ENCODE results near the gene CASTOR2.

Gene CASTOR2

GRCh38 chr7:75049817-75050216 lies 85.3 kb downstream of the CASTOR2 start:
- H3K36me3 ChIP-seq (ENCODE audit: insufficient read depth, low read length) = peaks cover 43% of the 10 kb centered on the region
- no peaks in the 10 kb centered on the region for H3K27me3 ChIP-seq (ENCODE audit: insufficient read depth, low read length, poor library complexity, severe bottlenecking)
- TF ChIP-seq, protein P1, sequence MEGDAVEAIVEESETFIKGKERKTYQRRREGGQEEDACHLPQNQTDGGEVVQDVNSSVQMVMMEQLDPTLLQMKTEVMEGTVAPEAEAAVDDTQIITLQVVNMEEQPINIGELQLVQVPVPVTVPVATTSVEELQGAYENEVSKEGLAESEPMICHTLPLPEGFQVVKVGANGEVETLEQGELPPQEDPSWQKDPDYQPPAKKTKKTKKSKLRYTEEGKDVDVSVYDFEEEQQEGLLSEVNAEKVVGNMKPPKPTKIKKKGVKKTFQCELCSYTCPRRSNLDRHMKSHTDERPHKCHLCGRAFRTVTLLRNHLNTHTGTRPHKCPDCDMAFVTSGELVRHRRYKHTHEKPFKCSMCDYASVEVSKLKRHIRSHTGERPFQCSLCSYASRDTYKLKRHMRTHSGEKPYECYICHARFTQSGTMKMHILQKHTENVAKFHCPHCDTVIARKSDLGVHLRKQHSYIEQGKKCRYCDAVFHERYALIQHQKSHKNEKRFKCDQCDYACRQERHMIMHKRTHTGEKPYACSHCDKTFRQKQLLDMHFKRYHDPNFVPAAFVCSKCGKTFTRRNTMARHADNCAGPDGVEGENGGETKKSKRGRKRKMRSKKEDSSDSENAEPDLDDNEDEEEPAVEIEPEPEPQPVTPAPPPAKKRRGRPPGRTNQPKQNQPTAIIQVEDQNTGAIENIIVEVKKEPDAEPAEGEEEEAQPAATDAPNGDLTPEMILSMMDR (conservative IDR thresholded peaks at IDR 0.05; ENCODE audit: low read length) = no peak
- TF ChIP-seq EZH2phosphoT487 (IDR thresholded peaks at IDR 0.05; ENCODE audit: borderline replicate concordance) = no peak
- H2AFZ ChIP-seq (ENCODE audit: low read length) = no peak overlapping the region
- no peaks in the 10 kb centered on the region for H3K9me3 ChIP-seq (ENCODE audit: insufficient read depth, low read depth, low read length)
- no peak overlapping the region for H3K4me2 ChIP-seq (ENCODE audit: low read depth, low read length, poor library complexity, severe bottlenecking)
- no peak overlapping the region for H3K9ac ChIP-seq (ENCODE audit: low read depth, low read length, poor library complexity, severe bottlenecking)
- H4K20me1 ChIP-seq (ENCODE audit: insufficient read depth, low read length, poor library complexity, severe bottlenecking) = no peaks in the 10 kb centered on the region
- H3K9me2 ChIP-seq (replicated peaks; ENCODE audit: low read depth, low read length) = no peaks in the 10 kb centered on the region
- H3F3A ChIP-seq (ENCODE audit: low read depth) = no peaks in the 10 kb centered on the region
- no peaks in the 10 kb centered on the region for H3K79me2 ChIP-seq (ENCODE audit: insufficient read depth, low read length)
- H3K4me1 ChIP-seq (ENCODE audit: insufficient read depth, low read length, poor library complexity, severe bottlenecking) = no peaks in the 10 kb centered on the region
- no peak overlapping the region for H3K4me3 ChIP-seq (ENCODE audit: low read length, poor library complexity, severe bottlenecking)

DNA sequence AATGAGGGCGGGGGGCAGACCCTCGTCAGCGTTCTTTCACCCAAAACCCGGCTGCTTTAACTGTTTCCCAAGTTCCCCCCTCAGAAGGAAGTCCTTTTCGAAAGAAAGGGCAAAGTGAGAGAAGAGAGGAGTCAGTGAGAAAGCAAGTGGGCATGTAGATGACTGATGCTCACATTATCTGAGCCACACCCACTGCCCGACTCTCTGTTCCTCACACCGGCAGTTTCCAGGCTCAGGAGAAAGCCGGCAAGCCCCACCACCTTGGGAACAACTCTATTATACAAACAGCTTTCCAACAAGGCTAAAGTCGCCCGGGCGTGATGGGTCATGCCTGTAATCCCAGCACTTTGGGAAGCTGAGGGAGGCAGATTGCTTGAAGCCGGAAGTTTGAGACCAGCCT lies 86.0 kb downstream of the CASTOR2 start:
- no peaks in the 10 kb centered on the region for H3F3A ChIP-seq (ENCODE audit: low read depth)
- no peak overlapping the region for H2AFZ ChIP-seq (ENCODE audit: low read length)
- H3K27me3 ChIP-seq (ENCODE audit: insufficient read depth, low read length, poor library complexity, severe bottlenecking) = no peaks in the 10 kb centered on the region
- H3K4me2 ChIP-seq (ENCODE audit: low read depth, low read length, poor library complexity, severe bottlenecking) = no peak overlapping the region
- no peaks in the 10 kb centered on the region for H3K4me1 ChIP-seq (ENCODE audit: insufficient read depth, low read length, poor library complexity, severe bottlenecking)
- peaks cover 50% of the 10 kb centered on the region for H3K36me3 ChIP-seq (ENCODE audit: insufficient read depth, low read length)
- TF ChIP-seq EZH2phosphoT487 (IDR thresholded peaks at IDR 0.05; ENCODE audit: borderline replicate concordance) = no peak
- TF ChIP-seq, protein P1 (conservative IDR thresholded peaks at IDR 0.05; ENCODE audit: low read length) = no peak
- no peak overlapping the region for H3K4me3 ChIP-seq (ENCODE audit: low read length, poor library complexity, severe bottlenecking)
- H3K79me2 ChIP-seq (ENCODE audit: insufficient read depth, low read length) = no peaks in the 10 kb centered on the region
- no peaks in the 10 kb centered on the region for H3K9me3 ChIP-seq (ENCODE audit: insufficient read depth, low read depth, low read length)
- no peak overlapping the region for H3K9ac ChIP-seq (ENCODE audit: low read depth, low read length, poor library complexity, severe bottlenecking)
- H3K9me2 ChIP-seq (replicated peaks; ENCODE audit: low read depth, low read length) = no peaks in the 10 kb centered on the region
- H4K20me1 ChIP-seq (ENCODE audit: insufficient read depth, low read length, poor library complexity, severe bottlenecking) = no peaks in the 10 kb centered on the region

DNA sequence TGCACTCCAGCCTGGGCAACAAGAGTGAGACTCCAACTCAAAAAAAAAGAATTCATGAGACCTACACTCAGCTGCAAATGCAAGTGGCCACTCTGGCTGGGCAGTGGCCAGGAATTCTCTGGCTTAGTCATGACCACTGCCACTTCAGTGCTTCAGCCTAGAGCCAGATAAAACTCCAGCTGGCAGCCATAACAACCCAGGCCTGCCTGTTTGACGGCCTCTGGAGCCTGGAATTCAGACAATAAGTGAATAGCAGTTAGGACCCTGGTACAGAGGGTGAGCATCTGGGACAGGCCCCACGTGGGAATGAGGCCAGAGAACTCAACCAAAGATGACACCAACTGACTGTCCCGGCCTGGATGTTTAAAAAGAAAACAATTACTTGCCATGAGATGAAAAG lies 90.2 kb downstream of the CASTOR2 start:
- Histone ChIP-seq H3F3A (ENCODE audit: low read depth) (no peaks in the 10 kb centered on the region), H3K36me3 (ENCODE audit: insufficient read depth, low read length) (peaks cover 74% of the 10 kb centered on the region), H3K9me3 (ENCODE audit: insufficient read depth, low read depth, low read length) (no peaks in the 10 kb centered on the region), H3K9me2 (replicated peaks; ENCODE audit: low read depth, low read length) (no peaks in the 10 kb centered on the region), H3K4me2 (ENCODE audit: low read depth, low read length, poor library complexity, severe bottlenecking) (no peak overlapping the region), H2AFZ (ENCODE audit: low read length) (no peak overlapping the region), H3K4me3 (ENCODE audit: low read length, poor library complexity, severe bottlenecking) (no peak overlapping the region), H3K79me2 (ENCODE audit: insufficient read depth, low read length) (no peaks in the 10 kb centered on the region), H4K20me1 (ENCODE audit: insufficient read depth, low read length, poor library complexity, severe bottlenecking) (no peaks in the 10 kb centered on the region), H3K27me3 (ENCODE audit: insufficient read depth, low read length, poor library complexity, severe bottlenecking) (no peaks in the 10 kb centered on the region), H3K4me1 (ENCODE audit: insufficient read depth, low read length, poor library complexity, severe bottlenecking) (no peaks in the 10 kb centered on the region), H3K9ac (ENCODE audit: low read depth, low read length, poor library complexity, severe bottlenecking) (no peak overlapping the region)
- TF ChIP-seq, protein P1 (conservative IDR thresholded peaks at IDR 0.05; ENCODE audit: low read length) = no peak
- no peak for TF ChIP-seq EZH2phosphoT487 (IDR thresholded peaks at IDR 0.05; ENCODE audit: borderline replicate concordance)

Measured in Loucy (cell line).